NCI-H2227 (cell line): ENCODE measurements around the gene ZFYVE9.

Source experiments
- DNase-seq: peaks from one replicate; lab custom pipeline; 2025; ENCODE audit not compliant: unreplicated experiment; lab: John Stamatoyannopoulos, UW

ZFYVE9 gene

GRCh38 chr1:52243221-52243987 lies 101.5 kb downstream of the ZFYVE9 start:
- DNase-seq, result no peak

GRCh38 chr1:52249831-52250230 lies 107.9 kb downstream of the ZFYVE9 start:
- no peak for DNase-seq

- DNase-seq, result no peak
Observed at GRCh38 chr1:52253421-52253820, 111.5 kb downstream of the ZFYVE9 start.

GRCh38 chr1:52259886-52260285 lies 118.0 kb downstream of the ZFYVE9 start:
- no peak for DNase-seq

- DNase-seq, result no peak
Observed at GRCh38 chr1:52263153-52263910, 121.4 kb downstream of the ZFYVE9 start.

DNA sequence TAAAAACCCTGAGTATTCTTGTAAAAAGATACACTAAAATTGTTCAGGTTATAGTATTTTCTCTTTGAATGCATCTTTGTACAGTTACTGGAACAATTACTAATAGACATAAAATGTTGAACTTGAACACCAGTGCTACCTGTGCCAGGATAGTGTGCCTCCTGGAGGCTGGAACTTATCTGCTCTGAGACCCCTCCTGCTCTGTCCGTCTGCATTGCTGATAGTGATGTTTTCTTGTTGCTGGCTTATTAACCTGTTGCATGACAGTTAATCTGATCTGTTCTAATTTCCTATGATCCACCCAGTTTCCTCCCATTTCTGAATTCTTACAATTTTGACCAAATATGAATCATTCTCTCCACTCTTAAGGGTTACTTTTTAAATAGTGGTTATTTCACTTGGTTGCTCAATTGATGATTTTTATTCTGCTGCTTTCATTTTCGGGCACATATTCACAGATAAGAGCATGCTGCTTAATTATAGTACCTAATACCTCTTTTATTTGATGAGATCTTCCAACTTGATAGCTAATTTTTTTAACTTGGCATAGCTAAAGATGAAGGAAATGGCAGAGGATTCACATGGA lies 122.7 kb downstream of the ZFYVE9 start:
- no peak for DNase-seq

- no peak for DNase-seq
Observed at GRCh38 chr1:52266507-52266906, 124.6 kb downstream of the ZFYVE9 start.

- DNase-seq, result no peak
Observed at GRCh38 chr1:52268372-52268771, 126.5 kb downstream of the ZFYVE9 start.

- DNase-seq, result no peak
Observed at GRCh38 chr1:52281518-52281917, 139.6 kb downstream of the ZFYVE9 start.

- no peak for DNase-seq
Observed at GRCh38 chr1:52288286-52288685, 146.4 kb downstream of the ZFYVE9 start.

- DNase-seq, result no peak
Observed at GRCh38 chr1:52294580-52294979, 152.7 kb downstream of the ZFYVE9 start.

GRCh38 chr1:52296345-52296744 lies 154.5 kb downstream of the ZFYVE9 start:
- DNase-seq, result peak; percentile 45

DNA sequence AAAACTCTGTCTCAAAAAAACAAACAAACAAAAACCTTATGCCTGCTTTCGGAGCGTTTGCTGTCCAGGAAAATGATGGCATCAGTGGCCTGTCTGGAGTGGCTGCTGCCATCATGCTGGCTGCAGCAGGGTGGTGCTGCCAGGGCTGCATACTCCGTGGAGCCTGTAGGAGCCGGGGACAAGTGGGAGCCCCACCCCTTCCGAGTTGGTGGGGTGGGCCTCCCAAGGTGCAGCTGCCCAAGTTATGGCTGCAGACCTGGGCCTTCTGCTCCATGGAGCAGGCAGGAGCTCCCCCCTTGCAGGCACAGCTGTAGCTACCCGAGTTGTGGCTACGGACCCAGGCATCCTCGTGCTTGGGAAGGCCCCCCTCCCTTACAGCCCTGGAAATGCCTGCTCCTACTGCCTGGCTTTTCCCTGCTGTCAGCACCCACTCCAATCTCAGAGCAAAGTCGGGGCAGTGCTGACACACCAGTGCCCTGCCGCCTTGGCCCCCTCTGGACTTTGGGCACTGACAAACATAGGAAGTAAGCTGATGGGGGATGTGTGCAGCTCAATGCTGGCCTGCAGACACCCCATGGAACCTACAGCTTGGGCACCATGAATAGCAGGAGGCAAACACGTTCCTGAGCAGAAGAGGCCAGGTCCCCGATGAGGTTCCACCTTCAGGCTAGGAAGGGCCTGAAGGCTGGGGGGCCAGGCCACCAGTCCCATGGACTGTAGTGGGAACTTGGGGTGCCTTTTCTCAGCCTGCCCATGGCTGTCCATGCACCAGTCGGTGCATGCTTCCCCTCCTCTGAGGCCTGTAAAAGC lies 163.7 kb downstream of the ZFYVE9 start:
- no peak for DNase-seq

DNA sequence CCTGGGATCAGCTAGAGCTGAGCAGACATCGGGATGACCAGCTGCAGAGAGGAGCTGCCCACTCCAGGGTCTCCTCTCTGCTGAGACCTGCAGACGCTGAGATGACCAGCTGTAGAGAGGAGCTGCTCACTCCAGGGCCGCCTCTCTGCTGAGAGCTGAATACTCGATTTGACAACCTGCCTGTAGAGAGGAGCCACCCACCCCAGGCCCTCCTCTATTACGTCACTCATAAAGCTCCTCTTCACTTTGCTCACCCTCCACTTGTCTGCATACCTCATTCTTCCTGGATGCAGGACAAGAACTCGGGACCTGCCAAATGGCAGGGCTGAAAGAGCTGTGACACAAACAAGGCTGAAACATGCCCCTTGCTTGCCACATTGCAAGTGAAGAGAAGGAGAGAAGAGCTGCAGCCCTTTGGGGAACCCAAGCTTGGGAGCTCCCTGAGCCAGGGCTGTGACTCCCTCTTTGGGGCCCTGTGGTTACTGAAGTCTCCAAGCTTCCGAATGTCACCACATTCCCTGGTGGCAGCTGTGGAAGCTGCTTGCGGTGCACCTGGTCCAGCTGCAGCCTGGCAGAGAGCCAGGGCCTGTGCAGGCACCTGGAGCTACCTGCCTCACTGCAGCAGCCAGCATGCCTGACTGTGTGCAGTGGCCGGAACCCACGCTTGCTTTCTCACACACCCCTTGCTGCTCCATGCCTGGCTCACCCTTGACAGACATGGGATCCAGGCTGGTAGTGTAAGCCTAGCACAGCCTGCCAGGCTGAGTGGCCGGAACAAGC lies 164.5 kb downstream of the ZFYVE9 start:
- no peak for DNase-seq

DNA sequence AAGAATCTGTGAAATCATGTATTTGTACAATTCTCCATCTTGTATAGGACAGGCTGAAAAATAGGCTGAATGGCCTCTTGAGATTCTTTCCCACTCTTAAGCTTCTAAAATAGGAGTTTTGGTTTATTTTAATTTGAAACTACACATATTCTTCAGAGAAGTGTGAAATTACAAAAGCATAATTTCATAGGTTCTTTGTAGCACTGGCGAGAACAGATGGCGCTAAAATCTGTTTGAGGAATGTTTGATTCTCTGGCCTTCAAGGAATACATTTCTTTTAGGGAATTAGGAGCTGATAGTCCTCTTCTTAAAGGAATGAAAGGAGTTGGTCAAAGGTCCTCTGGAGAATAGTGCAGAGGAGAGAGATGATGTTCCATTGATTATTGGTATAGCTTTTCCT lies 179.2 kb downstream of the ZFYVE9 start:
- DNase-seq, result no peak

DNA sequence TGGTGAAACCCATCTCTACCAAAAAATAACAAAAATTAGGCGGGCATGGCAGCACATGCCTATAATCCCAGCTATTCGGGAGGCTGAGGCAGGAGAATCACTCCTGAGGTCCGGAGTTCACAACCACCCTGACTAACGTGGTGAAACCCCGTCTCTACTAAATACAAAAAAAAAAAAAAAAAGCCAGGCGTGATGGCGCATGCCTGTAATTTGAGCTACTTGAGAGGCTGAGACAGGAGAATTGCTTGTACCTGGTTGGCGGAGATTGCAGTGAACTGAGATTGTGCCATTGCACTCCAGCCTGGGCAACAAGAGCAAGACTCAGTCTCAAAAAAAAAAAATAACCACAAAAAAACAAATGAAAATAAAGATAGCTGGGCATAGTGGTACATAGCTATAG lies 181.8 kb downstream of the ZFYVE9 start:
- DNase-seq, result no peak

- no peak for DNase-seq
Observed at GRCh38 chr1:52325786-52326185, 183.9 kb downstream of the ZFYVE9 start.

- DNase-seq, result no peak
Observed at GRCh38 chr1:52328615-52329014, 186.7 kb downstream of the ZFYVE9 start.

DNA sequence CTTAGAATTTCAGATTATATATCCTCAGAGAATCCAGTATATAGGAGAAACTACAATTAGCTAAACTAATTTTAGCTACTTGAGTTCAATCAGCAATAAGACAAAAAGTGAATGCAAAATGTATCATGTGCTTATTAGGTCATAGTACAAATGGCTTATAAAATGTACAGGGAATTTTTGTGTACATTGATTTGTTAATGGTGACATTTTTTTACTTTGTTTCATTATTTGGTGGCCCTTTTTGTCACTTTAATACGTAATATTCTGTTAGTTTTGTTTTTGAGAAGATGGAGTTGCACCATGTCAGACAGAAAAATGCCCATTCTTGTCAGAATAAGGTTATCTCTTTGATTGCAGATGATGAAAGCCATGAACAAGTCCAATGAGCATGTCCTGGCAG lies 190.5 kb downstream of the ZFYVE9 start:
- DNase-seq, result no peak

DNA sequence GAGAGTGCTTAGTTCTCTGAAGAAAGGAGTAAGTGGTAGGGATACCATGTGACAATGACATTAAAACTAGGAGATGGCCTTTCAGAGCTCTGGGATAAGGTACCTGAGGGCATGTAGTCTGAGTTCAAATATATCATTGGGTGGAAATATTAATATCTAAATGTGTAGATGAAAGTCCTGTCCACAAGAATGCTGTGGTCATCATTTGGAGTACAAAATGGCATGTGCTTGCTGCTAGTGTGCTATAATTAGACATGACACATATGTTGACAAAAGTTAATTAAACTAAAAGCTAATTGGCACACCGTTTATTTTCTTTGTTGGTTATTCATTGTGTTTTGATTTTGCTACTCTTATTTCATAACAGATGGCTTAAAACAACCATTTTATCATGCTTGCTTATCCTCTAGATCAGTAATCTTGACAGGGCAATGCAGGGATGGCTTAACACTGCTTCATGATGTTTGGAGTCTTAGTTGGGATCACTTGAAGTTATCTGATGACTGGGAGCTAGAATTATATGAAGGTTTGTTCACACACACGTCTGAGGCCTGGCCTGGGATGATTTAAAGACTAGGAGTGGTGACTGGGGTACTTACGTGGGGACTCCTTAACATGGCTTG lies 193.1 kb downstream of the ZFYVE9 start:
- no peak for DNase-seq
